ENCODE measurements around the gene CEP350.

The CEP350 gene

GRCh38 chr1:179954493-179955286 lies at the start of gene CEP350:
TSS of gene CEP350 (plus strand) at chr1:179954810. CDS start at chr1:179986182, 31,372 bp downstream.
- DNase-seq (ENCODE audit: low read depth in 2 of 2): peak; percentile 92

GRCh38 chr1:179910934-179911333 lies 43.7 kb upstream of the CEP350 start:
- DNase-seq (ENCODE audit: low read depth in 2 of 2): no peak

- no peak for DNase-seq (ENCODE audit: low read depth in 2 of 2)
Observed at GRCh38 chr1:179911812-179912211, 42.8 kb upstream of the CEP350 start.

- DNase-seq (ENCODE audit: low read depth in 2 of 2): no peak
Observed at GRCh38 chr1:179917601-179918429, 36.8 kb upstream of the CEP350 start.

- no peak for DNase-seq (ENCODE audit: low read depth in 2 of 2)
Observed at GRCh38 chr1:179921472-179921871, 33.1 kb upstream of the CEP350 start.

- DNase-seq (ENCODE audit: low read depth in 2 of 2): no peak
Observed at GRCh38 chr1:179921981-179922872, 32.4 kb upstream of the CEP350 start.

- DNase-seq (ENCODE audit: low read depth in 2 of 2): no peak
Observed at GRCh38 chr1:179923029-179923428, 31.6 kb upstream of the CEP350 start.

GRCh38 chr1:179924268-179924667 lies 30.3 kb upstream of the CEP350 start:
- no peak for DNase-seq (ENCODE audit: low read depth in 2 of 2)

- no peak for DNase-seq (ENCODE audit: low read depth in 2 of 2)
Observed at GRCh38 chr1:179925302-179925701, 29.3 kb upstream of the CEP350 start.

- no peak for DNase-seq (ENCODE audit: low read depth in 2 of 2)
Observed at GRCh38 chr1:179925922-179926849, 28.4 kb upstream of the CEP350 start.

- DNase-seq (ENCODE audit: low read depth in 2 of 2): no peak
Observed at GRCh38 chr1:179926850-179927205, 27.8 kb upstream of the CEP350 start.

GRCh38 chr1:179929955-179930798 lies 24.4 kb upstream of the CEP350 start:
- no peak for DNase-seq (ENCODE audit: low read depth in 2 of 2)

GRCh38 chr1:179930867-179931266 lies 23.7 kb upstream of the CEP350 start:
- no peak for DNase-seq (ENCODE audit: low read depth in 2 of 2)

- DNase-seq (ENCODE audit: low read depth in 2 of 2): no peak
Observed at GRCh38 chr1:179933219-179933618, 21.4 kb upstream of the CEP350 start.

- no peak for DNase-seq (ENCODE audit: low read depth in 2 of 2)
Observed at GRCh38 chr1:179935909-179936496, 18.6 kb upstream of the CEP350 start.

- DNase-seq (ENCODE audit: low read depth in 2 of 2): no peak
Observed at GRCh38 chr1:179937668-179938254, 16.8 kb upstream of the CEP350 start.

- DNase-seq (ENCODE audit: low read depth in 2 of 2): no peak
Observed at GRCh38 chr1:179938752-179939151, 15.9 kb upstream of the CEP350 start.

- no peak for DNase-seq (ENCODE audit: low read depth in 2 of 2)
Observed at GRCh38 chr1:179939941-179940340, 14.7 kb upstream of the CEP350 start.

GRCh38 chr1:179941454-179941853 lies 13.2 kb upstream of the CEP350 start:
- no peak for DNase-seq (ENCODE audit: low read depth in 2 of 2)

All from stimulated activated CD4-positive, alpha-beta T cell treated with anti-CD3 and anti-CD28 coated beads, Interleukin-1b, Interleukin-23, amount 100 ng/mL, for 1 hour (primary cell).